ENCODE data around the gene SYS1. TPM values are rescaled to one million over a fixed set of nuclear protein-coding genes. Genes with fewer than 3 reads are reported as not detected.

Gene SYS1
- total and polyA plus RNA-seq, 2 of the 8 experiments (the other 6 are each of a cell fraction or from before 2014, with no cell fraction given), result 19.6 to 50.8 TPM

DNA sequence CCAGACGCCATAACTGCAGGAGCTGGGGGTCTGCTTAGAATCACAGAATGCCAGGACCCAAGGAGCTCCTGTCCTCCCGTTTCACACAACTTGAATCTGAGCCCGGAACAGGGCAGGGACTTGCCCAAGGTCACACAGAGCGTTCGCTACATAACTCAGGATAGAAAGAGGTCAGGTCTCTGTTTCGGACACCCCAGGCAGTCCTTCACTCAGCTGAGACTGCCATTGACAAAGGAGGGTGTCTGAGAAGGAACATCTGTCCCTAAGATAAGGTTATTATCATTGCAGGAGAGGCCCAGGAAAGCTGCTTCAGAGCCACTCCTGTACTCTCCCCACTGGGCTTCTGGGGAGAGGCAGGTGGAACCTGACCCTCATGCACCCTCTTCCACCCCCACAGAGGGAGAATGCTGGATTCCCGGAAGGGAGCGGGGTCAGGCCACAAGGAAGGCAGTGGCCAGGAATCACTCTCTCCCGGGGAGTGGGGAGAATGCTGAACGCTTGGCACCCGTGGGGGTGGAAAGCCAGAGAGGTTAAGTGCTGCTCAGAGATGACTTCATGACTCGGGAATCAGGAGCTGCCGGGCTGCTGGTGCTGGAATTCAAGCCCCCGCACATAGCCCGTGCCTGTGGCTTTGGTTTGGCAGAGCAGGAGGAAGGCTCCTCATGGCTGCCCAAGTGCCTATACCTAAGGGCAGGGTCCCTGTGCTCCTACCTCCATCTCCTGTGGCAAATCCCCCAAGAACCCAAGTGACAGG is 25.4 kb upstream of the SYS1 start:
- Histone ChIP-seq H3K4me1 (replicated peaks in 1 of 4; ENCODE audit: control insufficient read depth in 3 of 4, insufficient read depth in 4 of 4, low read length in 3 of 4) (peaks cover 11 to 43% (median 28%) of the 10 kb centered on the region in 4 experiments), H3K4ac (replicated peaks; ENCODE audit: insufficient read length, low read depth, low read length) (no peak overlapping the region), H3K23me2 (ENCODE audit: low read depth, low read length) (no peaks in the 10 kb centered on the region), H3K56ac (replicated peaks; ENCODE audit: insufficient read length, low read depth, low read length) (no peak overlapping the region), H2BK5ac (ENCODE audit: low read depth, low read length) (peak overlapping the region; percentile 56), H3K27ac (ENCODE audit: low read depth, low read length) (peak overlapping the region; percentile 39), H3K23ac (ENCODE audit: insufficient read length) (no peak overlapping the region), H2BK120ac (replicated peaks; ENCODE audit: low read depth, low read length) (peak overlapping the region; percentile 44), H3K14ac (ENCODE audit: insufficient read length) (no peak overlapping the region), H3K36me3 (ENCODE audit: control insufficient read depth in 2 of 4, insufficient read depth in 4 of 4, low read length in 3 of 4) (peaks cover 0 to 7% (median 2%) of the 10 kb centered on the region in 4 experiments; a peak in 5 of 8 replicates), H3K79me1 (ENCODE audit: low read depth, low read length) (peaks cover 19% of the 10 kb centered on the region), H3K4me2 (ENCODE audit: insufficient read depth in 1 of 2, low read depth in 2 of 2, low read length in 2 of 2) (peak overlapping the region in 1 of 2 experiments; percentile 15; a peak in 1 of 4 replicates), H2AFZ (ENCODE audit: low read length) (no peak overlapping the region), H4K8ac (ENCODE audit: extremely low read depth, insufficient read depth, low read length) (peak overlapping the region; percentile 81; the same call in 1 of the 2 replicates), H3K79me2 (ENCODE audit: control insufficient read depth in 1 of 2, insufficient read depth in 2 of 2, low read length in 2 of 2) (peaks cover 0 to 65% of the 10 kb centered on the region in 2 experiments; a peak in 3 of 4 replicates), H2BK12ac (ENCODE audit: low read depth, low read length) (peak overlapping the region; percentile 63), H4K91ac (replicated peaks; ENCODE audit: insufficient read length, low read length) (no peak overlapping the region), H2AK5ac (ENCODE audit: low read depth, low read length) (0 out of 2 replicates have a peak overlapping the region, but pooled peaks have one; percentile 65), H4K20me1 (replicated peaks in 1 of 2; ENCODE audit: control insufficient read depth in 1 of 2, insufficient read depth in 2 of 2, low read length in 2 of 2) (peaks cover 0 to 2% of the 10 kb centered on the region in 2 experiments), H3K27me3 (replicated peaks in 1 of 4; ENCODE audit: control insufficient read depth in 3 of 4, extremely low read depth in 1 of 4, insufficient read depth in 3 of 4, low read length in 3 of 4) (no peaks in the 10 kb centered on the region), H3K9me3 (ENCODE audit: insufficient read depth in 2 of 2, low read depth in 1 of 2, low read length in 1 of 2) (no peaks in the 10 kb centered on the region), H3K9ac (replicated peaks in 1 of 4; ENCODE audit: extremely low read depth in 1 of 4, low read depth in 3 of 4, low read length in 3 of 4) (no peak overlapping the region; a peak in 2 of 7 replicates), H2BK20ac (ENCODE audit: low read length) (no peak overlapping the region), H3K4me3 (ENCODE audit: extremely low read depth in 1 of 4, insufficient read depth in 2 of 4, low read depth in 3 of 4, low read length in 4 of 4) (no peak overlapping the region), H4K5ac (ENCODE audit: insufficient read length, low read depth, low read length) (peak overlapping the region; percentile 9), H3K18ac (ENCODE audit: extremely low read depth, low read length) (peak overlapping the region; percentile 44), H2BK15ac (ENCODE audit: low read length) (peak overlapping the region; percentile 50; the same call in 1 of the 2 replicates)
- 82% methylated on average over 15 of the region's 15 CpGs; no CpG with 5 or more reads in 1 of the 2 experiments for WGBS, 2 experiments (ENCODE audit: extremely low coverage in 1 of 2, insufficient coverage in 1 of 2, insufficient read length in 1 of 2, insufficient replicate concordance in 2 of 2, low coverage in 1 of 2, low lambda C conversion rate in 2 of 2, missing lambda C conversion rate in 1 of 2)
- peak in 1 of 2 experiments; percentile 52 for DNase-seq (ENCODE audit: low read depth in 1 of 2, low spot score in 2 of 2)
- POLR2A ChIA-PET (ENCODE audit: partially characterized antibody), result interaction anchor here (0.9 to 8.1 kb wide), 11 partner anchors 11 to 91 kb away, joined by 3 to 60 read pairs (median 4); partner anchors contain the start of genes PIGT and SDC4
- FAIRE-seq, result no peak
- CTCF ChIA-PET (ENCODE audit: partially characterized antibody), result interaction anchor here (0.7 to 5.0 kb wide), 11 partner anchors 14 to 121 kb away, joined by 3 to 44 read pairs (median 4); partner anchors contain the start of gene SYS1
- no peak for TF ChIP-seq NRF1 (IDR thresholded peaks at IDR 0.05; ENCODE audit: low read depth, low read length)
- no peak for TF ChIP-seq ASH2L (IDR thresholded peaks at IDR 0.05; ENCODE audit: low read length)
- no peak for TF ChIP-seq BACH1 (IDR thresholded peaks at IDR 0.05; ENCODE audit: low read length)
- TF ChIP-seq SIX5 (IDR thresholded peaks at IDR 0.05; ENCODE audit: low read depth, low read length), result no peak
- no peak for TF ChIP-seq TCF12 (IDR thresholded peaks at IDR 0.05; ENCODE audit: low read depth, low read length)
- TF ChIP-seq RAD21 (IDR thresholded peaks at IDR 0.05 in 1 of 2, conservative IDR thresholded peaks at IDR 0.05 in 1 of 2; ENCODE audit: low read depth in 2 of 2, low read length in 2 of 2), result no peak
- TF ChIP-seq CTBP2 (IDR thresholded peaks at IDR 0.05; ENCODE audit: borderline replicate concordance, insufficient read depth, insufficient read length, low read length), result no peak
- no peak for TF ChIP-seq CHD1 (IDR thresholded peaks at IDR 0.05; ENCODE audit: low read depth, low read length)
- TF ChIP-seq POLR2A (IDR thresholded peaks at IDR 0.05; ENCODE audit: control extremely low read depth in 1 of 2, low read depth in 2 of 2, low read length in 2 of 2), result no peak; a peak in 1 of 3 replicates
- TF ChIP-seq HDAC2 (IDR thresholded peaks at IDR 0.05; ENCODE audit: borderline replicate concordance in 1 of 2, low read depth in 2 of 2, low read length in 2 of 2), result no peak
- no peak for TF ChIP-seq EP300 (IDR thresholded peaks at IDR 0.05; ENCODE audit: borderline replicate concordance in 1 of 2, low read depth in 2 of 2, low read length in 2 of 2)

All from H1 (cell line).